EL (cell line): ENCODE measurements around the gene CADM2.
"Not testable (repeated sequence)": the region's sequence is repeated elsewhere in the genome, so short reads cannot be mapped to it uniquely, and the experiment has no call there.

ENCODE experiments used
- DNase-seq: peaks from one replicate; pipeline ENCODE4 v3.0.0-alpha.2; 2016

Gene CADM2

GRCh38 chr3:85495602-85496001 lies 536.8 kb downstream of the CADM2 start:
- no peak for DNase-seq

DNA sequence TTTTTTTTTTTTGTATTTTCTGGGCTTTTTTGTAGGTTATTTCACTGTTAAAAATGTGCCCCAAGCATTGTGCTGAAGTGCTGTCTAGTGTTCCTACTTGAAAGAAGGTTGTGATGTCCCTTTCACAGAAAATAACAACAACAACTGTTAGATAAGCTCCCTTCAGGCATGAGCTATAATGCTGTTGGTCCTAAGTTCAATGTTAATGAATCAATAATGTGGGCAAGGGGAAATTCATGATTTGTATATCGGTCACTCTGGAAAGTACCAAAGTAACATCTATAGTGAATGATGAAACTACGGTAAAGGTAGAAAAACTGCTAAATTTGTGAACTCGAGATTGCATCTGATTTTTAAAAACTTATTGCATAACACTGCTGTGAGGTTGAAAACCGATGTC lies 539.4 kb downstream of the CADM2 start:
- DNase-seq, result no peak

- DNase-seq, result no peak
Measured at GRCh38 chr3:85502148-85502875, 543.5 kb downstream of the CADM2 start.

GRCh38 chr3:85504129-85504784 lies 545.5 kb downstream of the CADM2 start:
- DNase-seq, result not testable (repeated sequence)

DNA sequence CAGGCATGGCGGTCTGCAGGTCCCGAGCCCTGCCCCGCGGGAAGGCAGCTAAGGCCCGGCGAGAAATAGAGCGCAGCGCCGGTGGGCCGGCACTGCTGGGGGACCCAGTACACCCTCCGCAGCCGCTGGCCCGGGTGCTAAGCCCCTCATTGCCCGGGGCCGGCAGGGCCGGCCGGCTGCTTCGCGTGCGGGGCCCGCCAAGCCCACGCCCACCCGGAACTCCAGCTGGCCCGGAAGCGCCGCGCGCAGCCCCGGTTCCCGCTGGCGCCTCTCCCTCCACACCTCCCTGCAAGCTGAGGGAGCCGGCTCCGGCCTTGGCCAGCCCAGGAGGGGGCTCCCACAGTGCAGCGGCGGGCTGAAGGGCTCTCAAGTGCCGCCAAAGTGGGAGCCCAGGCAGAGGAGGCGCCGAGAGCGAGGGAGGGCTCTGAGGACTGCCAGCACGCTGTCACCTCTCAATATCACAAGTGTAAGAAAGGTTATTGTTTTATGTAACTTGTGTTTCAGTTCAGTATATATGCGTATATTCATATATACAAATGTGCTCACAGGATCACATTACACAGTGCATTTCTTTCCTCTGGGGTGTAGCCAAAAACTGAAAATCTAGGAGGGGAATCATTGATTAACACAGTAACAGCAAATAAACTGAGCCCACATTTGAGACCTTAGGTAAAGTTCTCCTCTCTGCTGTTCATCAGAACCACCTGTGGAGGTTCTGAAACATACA lies 546.2 kb downstream of the CADM2 start:
- DNase-seq, result not testable (repeated sequence)

GRCh38 chr3:85507052-85507451 lies 548.3 kb downstream of the CADM2 start:
- not testable (repeated sequence) for DNase-seq

GRCh38 chr3:85508659-85509058 lies 549.9 kb downstream of the CADM2 start:
- no peak for DNase-seq

GRCh38 chr3:85516146-85516545 lies 557.4 kb downstream of the CADM2 start:
- DNase-seq, result no peak

- no peak for DNase-seq
Measured at GRCh38 chr3:85524104-85524503, 565.3 kb downstream of the CADM2 start.

GRCh38 chr3:85525264-85525663 lies 566.5 kb downstream of the CADM2 start:
- DNase-seq, result no peak

DNA sequence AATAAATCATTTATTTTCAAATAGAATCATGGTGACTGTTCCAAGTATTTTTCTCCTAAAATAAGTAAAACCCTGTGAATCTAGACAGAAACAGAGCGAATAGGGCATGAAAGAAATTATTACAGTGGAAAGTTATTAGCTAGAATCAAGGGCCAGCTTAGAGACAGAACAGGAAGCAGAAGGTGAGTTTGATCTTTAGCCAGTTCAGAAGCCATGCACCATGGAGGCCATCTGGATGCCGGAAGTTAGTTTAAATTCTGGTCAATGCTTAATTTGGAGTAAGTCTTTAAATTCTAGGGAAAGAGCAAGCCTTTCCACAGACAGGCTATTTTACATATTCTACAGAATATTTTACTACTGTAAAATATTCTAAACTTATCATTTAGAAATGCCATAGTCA lies 574.8 kb downstream of the CADM2 start:
- no peak for DNase-seq

DNA sequence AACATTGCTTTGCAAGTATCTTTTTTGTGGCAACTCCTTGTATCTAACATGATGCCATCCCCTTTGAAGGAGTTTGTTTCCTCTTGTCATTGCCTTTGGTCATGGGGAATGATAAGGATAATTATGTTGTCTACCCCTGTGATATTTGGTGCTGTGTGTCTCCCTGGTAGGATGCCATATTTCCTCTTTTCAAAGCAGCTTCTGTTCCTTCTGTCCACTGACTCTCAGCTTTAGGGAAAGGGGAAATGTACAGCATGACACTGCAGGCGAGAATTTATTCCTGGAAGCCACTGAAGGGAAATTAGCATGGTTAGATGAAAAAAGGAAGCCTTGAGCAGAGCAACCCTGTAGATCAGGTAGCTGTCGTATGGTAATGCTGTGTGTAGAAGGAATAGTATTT lies 576.7 kb downstream of the CADM2 start:
- no peak for DNase-seq

GRCh38 chr3:85539232-85539631 lies 580.4 kb downstream of the CADM2 start:
- DNase-seq, result no peak

DNA sequence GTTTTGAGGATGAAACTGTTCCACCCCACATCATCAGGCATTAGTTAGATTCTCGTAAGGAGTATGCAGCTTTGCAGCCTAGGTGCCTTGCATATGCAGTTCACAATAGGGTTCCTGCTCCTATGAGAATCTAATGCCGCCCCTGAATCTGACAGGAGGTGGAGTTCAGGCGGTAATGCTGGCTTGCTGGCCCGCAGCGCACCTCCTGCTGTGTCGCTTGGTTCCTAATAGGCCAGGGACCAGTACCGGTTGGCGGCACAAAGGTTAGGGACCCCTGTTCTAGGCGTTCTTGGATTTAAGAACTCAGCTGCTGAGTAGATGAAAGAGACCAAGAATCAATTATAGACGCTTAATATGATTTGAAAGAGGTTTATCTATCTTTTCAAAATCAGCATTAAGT lies 595.4 kb downstream of the CADM2 start:
- no peak for DNase-seq

DNA sequence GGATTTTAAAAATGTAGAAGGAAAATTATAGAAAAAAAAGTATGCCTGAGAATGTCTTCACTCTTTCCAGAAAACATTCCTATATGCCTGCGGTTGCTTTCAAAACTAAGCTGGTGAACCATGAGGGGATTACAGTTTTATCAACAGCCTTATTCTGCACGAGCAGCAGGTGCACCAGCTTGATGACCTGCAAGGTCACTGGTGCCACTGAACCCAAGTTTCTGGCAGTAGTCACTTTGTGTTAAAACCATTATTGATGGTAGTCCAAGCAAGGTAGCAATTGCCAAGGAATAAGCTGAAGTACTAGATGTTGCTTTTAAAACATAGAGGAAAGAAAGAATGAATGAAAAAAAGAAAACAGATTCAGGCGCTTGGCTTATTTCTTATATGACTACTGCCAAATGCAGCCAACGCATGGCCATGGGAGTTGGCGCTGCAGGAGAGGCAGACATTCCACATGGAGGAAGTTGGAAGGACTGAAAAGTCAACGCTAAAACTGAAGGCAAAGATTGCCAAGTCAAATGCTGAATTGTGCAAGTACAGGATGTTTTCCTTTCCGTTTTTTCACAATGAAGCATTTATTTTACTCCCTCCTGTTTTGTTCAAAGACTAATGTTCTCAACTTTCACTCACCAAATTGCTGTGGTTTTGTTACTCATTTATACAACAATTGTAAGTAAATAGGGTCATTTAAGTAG lies 601.4 kb downstream of the CADM2 start:
- DNase-seq, result no peak

DNA sequence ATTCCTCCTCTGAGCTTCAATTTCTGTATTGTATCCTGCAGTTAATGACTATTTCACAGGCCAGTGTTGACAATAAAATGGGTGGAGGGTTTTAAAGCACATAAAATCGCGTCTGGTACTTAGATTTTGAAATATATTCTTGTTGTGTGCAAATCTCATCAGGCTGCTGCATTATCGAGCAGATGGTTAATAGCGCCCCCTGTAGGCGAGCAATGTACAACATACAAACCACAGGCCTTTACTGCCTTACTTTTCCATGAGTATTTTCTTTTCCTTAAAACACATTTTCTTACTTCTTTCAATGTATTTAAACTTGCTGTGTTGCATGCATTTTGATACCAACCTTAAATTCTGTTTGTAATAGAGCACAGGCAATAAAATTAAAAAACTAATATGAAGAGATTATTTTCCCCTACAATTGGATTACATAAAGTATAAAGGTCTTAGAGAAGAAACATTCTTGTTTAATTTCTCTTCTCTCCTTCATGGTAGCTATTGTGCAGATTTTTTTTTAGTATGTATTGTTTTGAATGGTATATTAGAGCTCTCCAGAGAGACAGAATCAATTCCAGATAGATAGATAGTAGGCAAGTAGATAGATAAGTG lies 608.4 kb downstream of the CADM2 start:
- no peak for DNase-seq

GRCh38 chr3:85570819-85571218 lies 612.0 kb downstream of the CADM2 start:
- DNase-seq, result no peak

GRCh38 chr3:85571835-85572234 lies 613.0 kb downstream of the CADM2 start:
- no peak for DNase-seq

DNA sequence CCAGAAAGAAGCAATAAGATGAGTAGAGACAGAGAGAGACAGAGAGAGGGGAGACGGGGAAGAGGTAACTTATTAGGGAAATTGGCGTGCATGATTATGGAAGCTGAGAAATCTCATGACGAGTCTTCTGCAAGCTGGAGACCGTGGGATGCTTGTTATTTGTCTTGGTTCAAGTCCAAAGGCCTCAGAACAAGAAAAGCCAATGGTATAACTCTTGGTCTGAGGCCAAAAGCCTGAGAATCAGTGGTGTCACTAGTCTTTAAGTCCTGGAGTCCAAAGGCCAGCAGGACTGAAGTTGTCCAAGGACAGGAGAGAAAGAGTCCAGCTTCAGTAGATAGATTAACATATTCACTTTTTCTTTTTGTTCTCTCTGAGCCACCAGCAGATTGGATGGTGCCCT lies 613.6 kb downstream of the CADM2 start:
- DNase-seq, result no peak

- DNase-seq, result no peak
Measured at GRCh38 chr3:85572978-85573377, 614.2 kb downstream of the CADM2 start.

DNA sequence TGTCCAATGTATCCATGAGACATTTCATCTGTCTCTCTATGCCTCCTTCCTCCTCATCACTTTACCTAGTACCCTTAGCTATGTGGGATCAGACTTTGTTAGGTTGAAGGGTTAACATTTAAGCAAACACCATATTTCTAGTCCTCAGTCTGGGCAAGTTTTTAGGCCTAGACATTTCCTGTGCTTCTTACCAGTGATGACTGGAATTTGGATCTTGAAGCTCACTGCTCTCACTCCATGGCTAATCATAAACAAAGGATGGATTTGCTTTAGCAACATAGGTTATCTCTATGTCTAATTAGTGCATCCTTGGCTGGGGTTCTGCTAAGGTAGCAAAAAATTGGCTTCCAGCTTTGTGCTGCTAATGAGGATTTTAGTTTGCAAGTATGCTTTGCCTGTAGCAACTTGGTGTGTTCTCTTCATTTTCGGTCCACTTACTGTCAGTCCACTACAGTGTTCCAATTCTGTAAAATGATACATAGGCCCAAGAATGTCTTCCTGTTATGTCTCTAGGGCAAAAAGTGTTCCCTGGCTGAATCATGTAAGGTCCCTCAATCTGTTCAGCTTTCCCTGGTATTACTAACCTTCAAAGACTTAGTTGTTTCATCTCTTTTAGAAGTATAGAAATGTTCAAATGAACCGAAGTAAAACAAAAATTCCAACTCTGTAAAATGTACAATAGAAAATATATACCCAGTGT lies 615.4 kb downstream of the CADM2 start:
- DNase-seq, result no peak

- DNase-seq, result peak; percentile 19
Measured at GRCh38 chr3:85576091-85576690, 617.4 kb downstream of the CADM2 start.
